NT2/D1 (cell line): ENCODE measurements around the gene PLAC1.

ENCODE experiments used
- YY1 ChIP-seq: IDR thresholded peaks from 2 replicates; pipeline ENCODE4 v1.6.1; 2011; ENCODE audit not compliant: insufficient read length, insufficient read depth
- ZNF274 ChIP-seq: IDR thresholded peaks from 2 replicates; pipeline ENCODE4 v1.6.1; 2011; ENCODE audit warnings: mild to moderate bottlenecking, low read depth, low read length

DNA sequence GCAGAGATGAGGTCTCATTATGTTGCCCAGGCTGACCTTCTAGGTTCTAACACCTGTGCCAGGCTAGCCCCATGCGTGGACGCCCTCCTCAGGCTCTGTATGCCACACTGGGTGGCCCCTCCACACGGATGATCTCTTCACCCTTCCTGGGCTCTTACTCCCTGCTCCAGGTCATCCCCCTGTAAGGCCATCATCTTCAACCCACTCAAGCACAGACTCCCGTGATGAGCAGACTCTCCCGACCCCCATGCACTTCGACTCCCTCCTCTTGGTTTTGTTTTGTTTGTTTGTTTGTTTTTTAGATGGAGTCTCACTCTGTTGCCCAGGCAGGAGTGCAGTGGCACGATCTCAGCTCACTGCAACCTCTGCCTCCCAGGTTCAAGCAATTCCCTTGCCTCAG lies 127.4 kb downstream of the PLAC1 start:
- TF ChIP-seq YY1: no peak
- TF ChIP-seq ZNF274: no peak
